Measurements from ENCODE around the gene PNMA1.

The PNMA1 gene

DNA sequence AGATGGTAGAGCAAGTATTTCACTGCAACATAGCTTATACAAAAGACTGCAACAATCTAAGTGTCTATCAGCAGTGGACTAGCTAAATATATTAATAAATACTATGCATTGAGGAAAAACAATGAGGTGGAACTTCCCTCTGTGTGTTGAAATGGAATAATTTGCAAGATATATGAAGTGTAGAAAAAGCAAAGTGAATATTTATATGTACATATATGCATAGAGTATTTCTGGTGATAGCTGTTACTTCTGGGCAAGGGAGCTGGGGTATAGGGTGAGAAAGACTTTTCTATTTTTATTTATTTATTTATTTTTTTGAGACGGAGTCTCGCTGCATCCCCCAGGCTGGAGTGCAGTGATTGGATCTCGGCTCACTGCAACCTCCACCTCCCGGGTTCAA, 35.5 kb downstream of the PNMA1 start:
- no peak overlapping the region for H3K4me3 ChIP-seq (ENCODE audit: low read depth, low read length)

- no peak overlapping the region for H3K4me3 ChIP-seq (ENCODE audit: low read depth, low read length)
These were observed 39.2 kb downstream of the PNMA1 start for GRCh38 chr14:73674986-73675385.

DNA sequence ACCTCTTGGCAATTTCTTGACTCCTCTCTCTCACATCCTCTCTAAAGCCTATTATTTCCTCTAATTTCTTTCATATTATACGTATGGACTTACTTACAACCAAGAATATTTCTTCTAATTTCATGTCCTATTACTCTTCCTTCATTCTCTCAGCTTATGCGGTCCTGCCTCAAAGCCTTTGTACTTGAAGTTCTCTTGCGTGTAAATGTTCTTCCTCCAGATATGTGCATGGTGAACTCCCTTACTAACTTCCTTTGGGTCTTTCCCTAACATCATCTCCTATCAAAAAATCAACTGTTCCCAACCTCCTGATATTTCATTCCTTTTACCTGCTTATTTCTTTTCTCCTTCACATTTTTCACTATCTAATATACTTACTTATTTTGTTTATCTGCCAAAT, 46.3 kb downstream of the PNMA1 start:
- no peak overlapping the region for H3K4me3 ChIP-seq (ENCODE audit: low read depth, low read length)

GRCh38 chr14:73666583-73666982, 47.6 kb downstream of the PNMA1 start:
- no peak overlapping the region for H3K4me3 ChIP-seq (ENCODE audit: low read depth, low read length)

GRCh38 chr14:73665130-73665529, 49.1 kb downstream of the PNMA1 start:
- no peak overlapping the region for H3K4me3 ChIP-seq (ENCODE audit: low read depth, low read length)

DNA sequence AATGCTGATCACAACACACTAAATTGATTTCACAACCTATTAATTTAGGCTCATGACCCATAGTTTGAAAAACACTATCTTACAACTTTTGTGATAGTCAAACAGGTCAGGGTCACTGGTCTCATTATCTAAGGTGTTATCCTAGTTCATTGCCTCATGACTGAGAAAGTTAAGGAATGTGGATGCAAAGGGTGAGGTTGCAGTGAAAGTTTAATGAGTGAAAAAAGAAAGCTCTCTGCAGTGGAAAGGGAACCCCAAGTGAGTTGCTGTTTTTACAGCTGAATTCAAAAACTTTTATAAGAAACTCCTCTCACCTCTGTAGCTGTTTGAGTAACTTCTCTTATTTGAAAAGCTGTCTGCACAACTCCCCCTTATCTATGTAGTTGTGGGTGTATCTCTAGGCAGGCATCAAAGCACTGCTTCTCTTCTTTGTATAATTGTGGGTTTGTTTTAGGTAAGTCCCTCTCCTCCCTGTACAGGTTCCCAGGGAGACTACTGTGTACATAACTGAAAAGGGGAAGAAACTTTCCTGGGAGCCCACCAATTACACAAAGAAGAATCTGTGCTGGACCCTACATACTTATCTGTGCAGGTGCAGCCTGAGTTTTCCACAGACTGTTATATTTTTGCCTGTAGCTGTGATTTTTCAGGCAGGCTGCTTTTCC, 50.5 kb downstream of the PNMA1 start:
- no peak overlapping the region for H3K4me3 ChIP-seq (ENCODE audit: low read depth, low read length)

DNA sequence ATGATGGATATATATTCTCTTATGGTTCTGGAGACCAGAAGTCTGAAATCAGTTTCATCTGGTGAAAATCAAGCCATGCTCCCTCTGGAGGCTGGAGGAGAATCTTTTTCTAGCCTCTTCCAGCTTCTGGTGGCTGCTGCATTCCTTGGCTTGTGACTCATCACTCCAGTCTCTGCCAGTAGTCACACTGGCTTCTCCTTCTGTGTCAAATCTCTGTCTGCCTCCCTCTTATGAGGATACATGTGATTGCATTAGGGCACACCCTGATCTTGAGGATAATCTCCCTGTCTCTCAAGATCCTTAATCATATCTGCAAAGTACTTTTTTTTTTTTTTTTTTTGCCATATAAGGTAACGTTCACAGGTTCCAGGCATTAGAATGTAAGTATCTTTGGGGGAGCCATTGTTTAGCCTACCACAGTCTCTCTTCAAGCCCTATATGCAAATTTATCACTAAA, 51.7 kb downstream of the PNMA1 start:
- H3K4me3 ChIP-seq (ENCODE audit: low read depth, low read length) = no peak overlapping the region

DNA sequence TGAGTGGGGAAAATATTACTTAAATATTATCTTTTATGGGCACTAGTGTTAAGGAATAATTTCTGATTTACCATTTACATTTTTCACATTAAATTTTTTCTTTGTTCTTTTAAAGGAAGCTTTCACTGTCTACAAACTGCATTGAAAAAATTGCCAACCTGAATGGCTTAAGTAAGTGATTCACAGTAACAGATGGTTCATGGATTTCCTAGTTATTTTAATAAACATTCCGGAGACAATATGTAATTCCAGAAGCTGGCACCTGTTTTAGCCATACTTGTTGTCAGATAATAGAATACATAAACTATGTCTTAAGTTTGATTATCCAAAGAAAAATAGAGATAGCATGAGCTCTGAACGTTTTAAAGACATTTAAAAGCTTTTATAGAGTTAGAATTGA, 52.3 kb downstream of the PNMA1 start:
- no peak overlapping the region for H3K4me3 ChIP-seq (ENCODE audit: low read depth, low read length)
